ENCODE data around the gene ZNF385D.

DNA sequence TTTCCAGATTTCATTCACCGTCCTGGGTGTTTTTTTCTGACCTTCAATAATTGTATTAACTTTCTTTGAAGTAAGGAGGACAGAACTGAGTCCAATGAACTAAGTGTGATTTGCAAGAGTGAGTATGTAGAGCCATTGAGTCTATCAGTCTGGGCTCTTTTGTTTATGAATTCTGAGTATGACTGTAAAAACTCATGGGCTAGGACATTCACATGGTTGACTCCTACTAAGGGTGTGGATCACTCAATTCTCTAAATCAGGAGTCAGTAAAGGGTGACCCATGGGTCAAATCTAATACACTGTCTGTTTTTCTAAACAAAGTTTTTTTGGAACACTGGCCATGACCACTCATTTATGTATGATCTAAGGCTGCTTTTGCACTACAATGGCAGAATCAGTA is 269.0 kb downstream of the ZNF385D start:
- TF ChIP-seq, protein P1, sequence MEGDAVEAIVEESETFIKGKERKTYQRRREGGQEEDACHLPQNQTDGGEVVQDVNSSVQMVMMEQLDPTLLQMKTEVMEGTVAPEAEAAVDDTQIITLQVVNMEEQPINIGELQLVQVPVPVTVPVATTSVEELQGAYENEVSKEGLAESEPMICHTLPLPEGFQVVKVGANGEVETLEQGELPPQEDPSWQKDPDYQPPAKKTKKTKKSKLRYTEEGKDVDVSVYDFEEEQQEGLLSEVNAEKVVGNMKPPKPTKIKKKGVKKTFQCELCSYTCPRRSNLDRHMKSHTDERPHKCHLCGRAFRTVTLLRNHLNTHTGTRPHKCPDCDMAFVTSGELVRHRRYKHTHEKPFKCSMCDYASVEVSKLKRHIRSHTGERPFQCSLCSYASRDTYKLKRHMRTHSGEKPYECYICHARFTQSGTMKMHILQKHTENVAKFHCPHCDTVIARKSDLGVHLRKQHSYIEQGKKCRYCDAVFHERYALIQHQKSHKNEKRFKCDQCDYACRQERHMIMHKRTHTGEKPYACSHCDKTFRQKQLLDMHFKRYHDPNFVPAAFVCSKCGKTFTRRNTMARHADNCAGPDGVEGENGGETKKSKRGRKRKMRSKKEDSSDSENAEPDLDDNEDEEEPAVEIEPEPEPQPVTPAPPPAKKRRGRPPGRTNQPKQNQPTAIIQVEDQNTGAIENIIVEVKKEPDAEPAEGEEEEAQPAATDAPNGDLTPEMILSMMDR (IDR thresholded peaks at IDR 0.05): no peak
- no peak for TF ChIP-seq POLR2A (IDR thresholded peaks at IDR 0.05)

Measured in testis (tissue), 2 donors.